ENCODE measurements around the gene PLIN4.
A peak's percentile ranks its signal among the peaks of the same experiment; 100 is the strongest.

The PLIN4 gene

DNA sequence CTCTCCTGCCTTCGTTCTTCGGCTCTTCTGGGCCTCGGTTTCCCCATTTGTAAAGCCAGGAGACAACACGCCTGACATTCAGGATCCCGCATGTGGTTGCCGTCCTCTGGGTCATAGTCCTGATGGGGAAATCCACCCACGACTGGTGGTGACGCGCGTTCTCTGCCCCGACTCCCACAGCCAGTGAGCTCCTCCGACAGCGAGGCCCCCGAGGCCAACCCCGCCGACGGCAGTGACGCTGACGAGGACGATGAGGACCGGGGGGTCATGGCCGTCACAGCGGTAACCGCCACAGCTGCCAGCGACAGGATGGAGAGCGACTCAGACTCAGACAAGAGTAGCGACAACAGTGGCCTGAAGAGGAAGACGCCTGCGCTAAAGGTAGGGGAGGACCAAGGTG lies 29.8 kb downstream of the PLIN4 start:
- no peak for DNase-seq

DNA sequence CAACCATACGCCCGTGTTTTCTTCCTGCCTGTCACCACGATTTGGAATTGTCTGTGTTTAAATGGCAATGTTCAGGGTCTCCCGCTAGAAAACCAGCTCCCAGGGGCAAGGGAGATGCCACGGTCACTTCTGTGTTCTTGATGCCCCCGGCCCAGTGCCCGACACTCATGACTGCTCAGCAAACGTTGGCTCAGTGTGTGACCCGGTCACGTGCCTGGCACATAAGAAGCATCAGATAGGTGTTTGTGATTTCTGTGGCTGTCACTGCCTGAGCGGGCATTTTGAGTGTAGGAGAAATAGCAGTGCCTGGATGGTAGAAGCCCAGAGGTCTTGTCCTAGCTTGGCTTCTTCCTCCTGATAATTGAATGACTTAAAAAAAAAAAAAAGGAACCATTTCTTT lies 30.7 kb downstream of the PLIN4 start:
- no peak for DNase-seq

DNA sequence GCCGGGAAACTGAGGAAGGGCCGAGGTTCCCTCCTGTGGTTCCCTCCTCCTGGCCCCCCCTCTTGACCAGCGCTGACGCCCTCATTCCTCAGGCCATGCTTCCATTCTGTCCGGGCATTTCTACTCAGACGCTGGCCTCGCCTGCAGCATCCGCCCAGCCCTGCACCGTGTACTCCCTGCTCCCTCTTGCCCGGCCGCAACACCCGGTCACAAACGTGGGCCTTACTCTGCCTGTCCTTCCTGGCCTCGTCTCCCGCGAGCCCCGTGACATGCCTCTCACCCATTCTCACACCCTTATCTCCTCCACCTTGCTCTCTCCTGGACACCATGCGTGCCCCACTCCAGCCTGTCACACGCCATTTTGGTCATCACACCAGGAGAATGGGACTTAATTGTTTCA lies 34.9 kb downstream of the PLIN4 start:
- DNase-seq = no peak

DNA sequence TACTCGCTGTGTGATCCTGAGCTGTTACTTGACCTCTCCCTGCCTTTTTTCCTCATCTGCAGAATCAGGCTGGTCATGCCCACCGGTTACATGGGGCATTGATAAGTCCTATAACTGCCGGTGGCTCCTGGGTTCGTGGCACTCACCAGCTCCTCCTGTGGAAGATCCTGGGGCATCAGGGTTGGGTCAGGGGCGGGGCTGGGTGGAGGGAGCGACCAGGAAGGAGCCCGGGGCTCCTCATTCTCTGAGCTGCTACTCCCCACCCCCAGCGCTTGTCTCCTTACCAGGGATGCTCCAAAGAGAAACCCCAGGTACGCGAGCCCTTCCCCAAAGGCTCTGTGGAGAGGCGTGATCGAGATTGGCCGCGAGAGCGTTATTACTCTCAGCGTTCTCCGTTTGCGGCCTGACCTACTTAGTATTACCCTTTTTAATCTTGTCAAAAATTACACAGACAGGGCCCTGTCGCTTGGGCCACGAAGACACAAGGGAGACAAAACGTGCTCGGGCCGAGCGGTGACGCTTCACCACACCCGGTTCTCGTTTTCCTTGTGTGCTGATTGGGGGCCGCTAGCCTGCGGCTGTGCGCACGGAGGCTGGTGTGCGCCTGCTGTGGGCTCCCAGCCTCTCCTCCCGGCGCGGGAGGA lies 35.4 kb downstream of the PLIN4 start:
- DNase-seq = no peak

DNA sequence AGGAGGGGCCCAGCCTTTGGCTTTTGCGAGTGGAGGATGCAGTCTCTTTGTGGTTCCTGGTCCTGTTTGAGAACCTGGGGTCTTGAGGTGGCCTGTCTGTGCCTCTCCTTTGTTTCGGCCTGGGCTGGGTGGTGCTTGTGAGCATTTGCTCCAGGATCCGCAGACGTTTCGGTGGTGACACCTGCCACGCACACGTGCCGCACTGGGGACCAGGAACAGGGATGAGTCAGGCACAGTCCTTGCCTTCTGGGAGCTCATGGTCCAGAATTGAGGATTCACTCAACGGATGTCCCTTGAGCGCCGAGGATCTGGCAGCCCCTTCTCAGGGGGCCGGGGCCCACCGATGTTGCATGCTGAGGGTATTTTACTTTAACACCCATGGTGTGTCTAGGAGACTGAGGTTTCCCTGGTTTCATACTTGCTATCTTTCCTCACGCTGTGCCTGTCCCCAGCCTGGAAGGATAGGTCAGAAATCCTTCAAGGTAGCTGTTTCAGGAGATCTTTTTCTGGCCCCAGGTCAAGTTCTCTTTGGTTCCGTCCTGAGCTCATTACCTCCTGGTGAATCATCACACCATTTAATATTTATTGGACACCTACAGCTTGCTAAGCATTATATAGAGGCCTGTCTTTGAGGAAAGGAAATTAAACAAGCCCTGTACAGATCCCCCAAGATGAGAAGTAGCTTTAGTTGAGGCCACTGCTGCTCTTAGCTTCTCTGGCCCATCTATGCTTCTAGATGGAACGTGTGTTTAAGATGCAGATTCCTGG lies 41.1 kb downstream of the PLIN4 start:
- no peak for DNase-seq

DNA sequence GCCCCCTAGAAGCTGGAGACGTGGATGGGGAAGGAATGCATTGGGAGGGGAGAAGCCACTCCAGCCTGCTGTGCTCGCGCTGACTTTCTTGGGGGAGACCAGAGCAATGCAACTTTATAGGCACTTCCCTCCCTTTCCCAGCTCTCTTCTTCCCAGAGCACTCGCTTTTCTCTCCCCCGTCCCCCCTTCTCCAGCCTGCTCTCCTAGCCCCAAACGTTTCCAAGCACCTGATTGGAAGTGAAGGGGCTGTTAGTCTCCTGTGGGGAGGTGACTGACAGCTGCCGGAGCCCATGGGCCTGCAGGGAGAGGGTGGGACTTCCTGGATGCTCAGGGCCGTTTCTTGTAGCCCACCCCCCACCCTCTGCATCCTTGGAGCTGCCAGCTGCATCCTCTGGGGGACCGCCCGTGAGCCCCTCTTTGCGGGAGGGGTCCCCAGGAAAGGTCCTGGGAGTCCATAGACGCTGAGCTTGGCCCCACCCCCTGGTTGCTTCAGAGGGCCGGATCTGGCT lies 43.7 kb downstream of the PLIN4 start:
- DNase-seq = peak; percentile 43

DNA sequence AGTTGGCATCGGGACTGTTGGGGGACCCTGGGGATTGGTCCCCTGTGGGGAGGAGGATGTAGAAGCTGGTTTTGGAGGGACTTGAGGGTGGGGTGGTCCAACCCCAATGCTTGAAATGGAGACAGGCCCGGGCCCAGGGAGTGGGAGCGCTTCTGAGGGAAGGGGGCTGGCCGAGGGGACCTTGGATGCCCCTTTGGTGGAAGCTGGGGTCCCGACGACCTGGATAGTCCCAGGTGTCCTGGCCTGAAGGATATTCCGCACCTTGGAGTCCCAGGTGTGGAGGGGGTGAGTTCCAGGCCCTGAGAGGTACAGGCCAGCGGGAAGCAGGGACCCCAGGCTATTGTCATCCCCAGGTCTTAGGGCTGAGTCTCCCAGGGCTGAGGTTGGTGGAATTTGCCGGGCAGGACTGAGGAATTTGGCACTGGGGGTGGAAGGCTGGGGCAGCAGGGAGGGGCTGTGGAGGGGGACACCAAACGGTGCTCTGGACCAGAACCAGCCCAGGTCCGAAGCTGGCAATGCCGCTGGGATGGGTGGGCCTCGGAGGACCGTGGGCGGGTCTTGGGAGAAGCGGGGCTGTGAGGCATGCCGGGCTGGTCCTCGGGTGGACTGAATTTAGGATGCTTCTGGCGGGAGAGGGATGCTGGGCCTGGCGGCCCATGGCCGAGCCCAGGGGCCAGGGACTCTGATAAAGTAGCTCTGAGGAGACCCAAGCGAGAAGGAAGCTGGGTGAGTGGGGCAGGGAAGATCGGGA lies 44.3 kb downstream of the PLIN4 start:
- no peak for DNase-seq

DNA sequence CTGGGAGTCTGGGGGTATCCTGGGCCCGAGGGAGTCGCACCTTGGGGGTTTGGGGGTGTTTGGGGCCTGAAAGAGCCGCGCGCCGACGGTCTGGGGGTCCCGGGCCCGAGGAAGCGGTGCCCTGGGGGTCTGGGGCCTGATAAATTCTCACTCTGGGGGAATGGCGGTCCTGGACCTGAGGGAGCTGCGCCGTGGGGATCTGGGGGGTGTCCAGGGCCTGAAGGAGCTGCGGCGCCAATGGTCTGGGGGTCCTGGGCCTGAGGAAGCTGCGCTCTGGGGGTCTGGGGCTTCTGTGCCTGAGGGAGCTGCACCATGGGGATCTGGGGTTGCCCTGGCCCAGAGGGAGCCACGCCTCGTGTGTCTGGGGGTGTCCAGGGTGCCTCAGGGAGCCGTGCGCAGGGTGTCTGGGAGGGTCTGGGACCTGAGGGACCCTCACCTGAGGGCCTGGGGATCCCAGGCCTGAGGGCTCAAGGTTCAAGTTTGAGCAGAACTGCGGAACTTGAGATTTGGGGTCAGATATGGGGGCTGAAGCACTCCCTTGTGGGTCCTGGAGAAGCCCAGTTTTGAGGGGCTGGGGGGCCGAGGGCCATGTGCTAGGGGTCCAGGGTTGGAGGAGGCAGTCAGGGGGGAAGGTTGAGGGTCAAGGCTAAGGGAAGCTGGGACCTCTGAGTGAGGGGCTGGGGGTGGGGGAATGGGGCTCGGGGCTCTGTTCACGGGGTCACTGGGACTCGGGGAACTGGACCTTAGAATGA lies 45.1 kb downstream of the PLIN4 start:
- no peak for DNase-seq

DNA sequence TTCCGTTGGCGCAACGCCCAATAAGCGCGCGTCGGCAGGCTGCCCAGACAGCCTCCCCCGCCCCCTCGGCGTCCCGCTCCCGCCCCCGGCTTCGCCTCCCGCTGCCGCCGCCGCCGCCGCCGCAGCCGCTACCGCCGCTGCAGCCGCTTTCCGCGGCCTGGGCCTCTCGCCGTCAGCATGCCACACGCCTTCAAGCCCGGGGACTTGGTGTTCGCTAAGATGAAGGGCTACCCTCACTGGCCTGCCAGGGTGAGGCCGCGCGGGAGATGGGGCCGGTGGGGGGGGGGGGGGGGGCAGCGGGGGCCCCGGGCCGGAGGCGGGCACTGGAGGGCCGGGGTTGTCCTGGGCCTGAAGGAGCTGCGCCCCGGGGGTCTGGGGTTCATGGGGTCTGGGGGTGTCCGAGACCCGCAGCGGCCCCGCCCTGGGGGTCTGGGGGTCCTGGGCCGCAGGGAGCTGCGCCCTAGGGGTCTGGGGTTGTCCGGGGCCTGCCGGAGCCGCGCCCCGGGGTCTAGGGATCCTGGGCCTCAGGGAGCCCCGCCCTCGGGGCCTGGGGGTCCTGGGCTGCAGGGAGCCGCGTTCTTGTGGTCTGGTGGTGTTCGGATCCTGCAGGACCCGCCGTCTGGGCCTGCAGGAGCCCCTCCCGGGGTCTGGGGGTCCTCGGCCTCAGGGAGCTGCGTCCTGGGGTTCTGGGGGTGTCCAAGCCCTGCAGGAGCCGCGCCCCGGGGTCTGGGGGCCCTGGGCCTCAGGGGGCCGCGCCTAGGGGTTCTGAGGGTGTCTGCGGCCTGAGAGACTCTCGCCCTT lies 45.9 kb downstream of the PLIN4 start, which contains the start of gene HDGFL2:
HDGFL2 (plus strand) TSS at position 124 of the 801 bp plus-strand sequence; CDS start at position 178, 54 bp downstream.
- no peak for DNase-seq

DNA sequence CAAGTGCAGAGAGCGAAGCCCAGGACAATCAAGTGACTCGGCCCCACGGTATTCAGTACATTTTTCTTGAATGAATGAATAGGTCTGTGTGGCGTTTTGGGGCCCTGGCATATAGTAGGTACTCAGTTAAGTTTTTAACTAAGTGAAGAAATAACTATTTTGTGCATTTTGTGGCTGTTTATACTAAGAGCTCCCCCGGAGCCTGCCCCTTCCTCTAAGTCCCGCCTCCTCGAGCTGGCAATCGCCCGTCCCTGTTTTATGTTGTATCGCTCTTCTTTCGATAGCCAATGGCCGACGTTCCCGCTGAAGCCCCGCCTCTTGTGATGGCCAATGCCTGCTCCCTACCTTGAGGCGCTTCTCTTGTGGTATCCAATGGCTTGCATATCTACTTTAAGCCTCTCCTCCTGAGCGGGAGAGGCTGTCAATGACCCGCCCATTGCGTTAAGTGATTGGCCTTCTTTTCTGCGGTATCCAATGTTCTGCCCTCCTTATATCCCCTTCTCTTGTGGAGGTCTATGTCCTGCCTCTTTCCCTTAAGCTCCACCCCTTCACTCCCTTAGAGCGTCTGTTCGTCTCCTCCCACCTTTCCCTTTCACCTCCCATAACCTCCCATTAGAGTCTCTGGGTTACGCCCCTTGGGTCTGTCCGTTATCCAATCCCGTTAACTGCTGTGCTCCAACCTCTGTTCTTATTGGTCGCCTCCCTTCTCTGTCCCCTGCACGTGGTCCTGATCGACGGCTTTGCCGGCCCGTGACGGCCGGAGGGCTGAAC lies 46.7 kb downstream of the PLIN4 start:
- peak; percentile 100 for DNase-seq

DNA sequence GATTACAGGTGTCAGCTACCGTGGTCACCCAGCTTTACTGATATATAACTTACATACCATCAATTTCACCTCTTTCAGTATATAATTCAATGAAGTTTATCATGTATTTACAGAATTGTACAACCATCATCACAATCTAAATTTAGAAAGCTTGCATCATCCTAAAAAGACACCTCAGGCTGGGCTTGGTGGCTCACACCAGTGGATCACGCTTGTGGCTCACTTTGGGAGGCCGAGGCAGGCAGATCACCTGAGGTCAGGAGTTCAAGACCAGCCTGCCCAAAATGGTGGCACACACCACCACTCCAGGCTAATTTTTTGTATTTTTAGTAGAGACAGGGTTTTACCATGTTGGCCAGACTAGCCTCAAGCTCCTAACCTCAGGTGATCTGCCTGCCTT lies 50.5 kb downstream of the PLIN4 start:
- no peak for DNase-seq

DNA sequence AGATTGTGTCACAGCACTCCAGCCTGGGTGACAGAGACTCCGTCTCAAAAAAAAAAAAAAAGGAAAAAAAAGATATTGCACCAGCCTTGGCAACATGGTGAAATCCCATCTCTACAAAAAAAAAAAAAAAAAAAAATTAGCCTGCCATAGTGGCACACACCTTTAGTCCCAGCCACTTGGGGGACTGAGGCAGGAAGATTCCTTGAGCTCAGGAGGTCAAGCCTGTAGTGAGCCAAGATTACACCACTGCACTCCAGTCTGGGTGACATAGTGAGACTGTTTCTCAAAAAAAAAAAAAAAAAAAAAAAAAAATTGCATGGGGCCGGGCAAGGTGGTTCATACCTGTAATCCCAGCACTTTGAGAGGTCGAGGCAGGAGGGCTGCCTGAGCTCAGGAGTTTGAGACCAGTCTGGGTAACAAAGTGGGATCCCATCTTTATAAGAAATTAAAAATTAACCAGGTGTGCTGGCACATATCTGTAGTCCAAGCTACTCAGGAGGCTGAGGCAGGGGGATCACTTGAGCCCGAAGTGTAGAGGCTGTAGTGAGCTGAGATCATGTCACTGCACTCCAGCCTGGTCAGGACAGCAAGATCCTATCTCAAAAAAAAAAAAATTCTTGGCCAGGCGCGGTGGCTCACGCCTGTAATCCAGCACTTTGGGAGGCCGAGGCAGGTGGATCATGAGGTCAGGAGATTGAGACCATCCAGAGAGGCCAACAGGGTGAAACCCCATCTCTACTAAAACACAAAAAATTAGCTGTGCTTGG lies 53.3 kb downstream of the PLIN4 start:
- no peak for DNase-seq

DNA sequence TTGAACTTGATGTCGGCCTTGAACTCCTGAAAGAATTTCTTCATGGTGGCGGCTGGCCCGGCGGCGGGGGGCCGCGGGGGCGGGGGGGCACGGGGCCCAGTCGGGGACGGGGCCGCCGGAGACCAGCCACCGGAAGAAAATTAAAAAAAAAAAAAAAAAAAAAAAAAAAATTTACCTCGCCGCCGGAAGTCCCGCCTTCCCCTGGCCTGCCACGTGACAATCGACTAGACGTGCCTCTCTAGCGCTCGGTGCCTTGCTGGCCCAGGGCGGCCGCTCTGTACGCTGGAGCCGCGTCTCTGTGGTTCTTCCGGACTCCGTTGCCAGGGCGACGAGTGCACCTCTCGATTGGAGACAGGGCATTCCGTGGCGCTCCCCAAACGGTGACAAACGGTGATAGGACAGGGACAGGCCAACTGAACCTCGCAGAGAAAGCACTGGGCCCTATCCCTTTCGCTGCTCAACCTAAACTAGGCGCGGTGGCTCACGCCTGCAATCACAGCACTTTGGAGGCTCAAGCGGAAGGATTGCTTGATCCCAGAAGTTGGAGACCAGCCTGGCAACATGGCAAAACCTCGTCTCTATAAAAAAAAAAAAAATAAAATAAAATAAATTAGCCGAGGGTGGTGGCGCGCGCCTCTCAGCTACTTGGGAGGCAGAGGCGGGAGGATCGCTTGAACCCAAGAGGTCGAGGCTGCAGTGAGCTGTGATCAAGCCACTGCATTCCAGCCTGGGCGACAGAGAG lies 60.5 kb downstream of the PLIN4 start, which contains the start of gene UBXN6:
UBXN6 (minus strand) TSS at position 141 of the 742 bp plus-strand sequence; CDS start at position 44, 97 bp downstream.
- peak; percentile 100 for DNase-seq

DNA sequence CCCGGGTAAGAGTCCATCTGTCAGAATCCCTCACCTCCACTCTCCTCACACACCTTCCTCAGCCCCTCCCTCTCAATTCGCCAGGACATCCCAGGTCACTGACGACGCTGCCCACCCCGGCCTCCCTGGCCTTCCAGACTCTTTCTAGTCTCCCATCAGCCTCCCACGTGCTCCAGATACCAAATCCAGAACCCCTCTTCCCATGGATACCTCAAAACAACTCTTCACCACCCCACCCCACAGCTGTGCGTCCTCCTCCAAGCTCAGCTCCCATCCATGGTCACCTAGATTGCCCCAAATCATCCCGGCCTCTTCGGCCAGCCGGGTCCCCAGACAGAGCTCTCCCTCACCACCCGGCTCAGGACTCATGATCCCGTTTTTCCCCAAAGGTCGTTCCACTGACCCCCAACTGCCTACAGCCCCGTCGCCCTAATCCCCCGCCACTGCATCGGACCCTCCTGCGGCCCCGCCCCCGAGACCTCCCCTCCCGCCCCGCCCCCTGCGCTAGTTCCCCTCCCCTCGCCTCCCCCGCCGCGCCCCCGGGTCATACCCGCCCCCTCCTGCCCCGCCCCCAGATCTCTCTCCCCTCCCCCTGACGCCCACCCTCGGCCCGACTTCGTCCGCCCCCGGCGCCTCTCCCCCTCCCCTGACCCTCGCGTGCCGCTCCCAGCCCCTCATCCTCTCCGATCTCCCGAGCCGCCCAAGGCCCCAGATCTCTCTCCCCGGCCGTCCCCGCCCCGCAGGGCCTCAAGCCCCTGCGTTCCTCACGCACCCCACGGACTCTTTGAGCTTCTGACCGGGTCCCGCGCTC lies 61.2 kb downstream of the PLIN4 start:
- DNase-seq = no peak

DNA sequence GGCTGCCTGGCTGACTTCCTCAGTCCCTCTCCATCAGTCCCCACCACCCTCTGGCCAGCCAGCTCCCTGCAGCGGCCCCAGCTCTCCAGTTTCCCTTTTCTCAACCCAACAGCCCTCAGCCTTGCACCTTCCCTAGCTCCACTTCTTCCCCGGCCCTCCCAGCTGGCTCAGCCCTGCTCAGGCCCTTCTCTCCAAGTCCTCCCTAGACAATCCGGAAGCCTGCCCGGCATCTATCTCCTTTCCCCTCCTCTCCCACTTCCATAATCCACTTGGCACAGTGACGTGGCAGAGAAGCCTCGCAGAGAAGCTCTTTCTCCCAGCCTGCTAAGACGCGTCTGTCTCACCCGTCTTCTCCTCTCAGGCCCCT lies 61.8 kb downstream of the PLIN4 start:
- DNase-seq = peak; percentile 38

DNA sequence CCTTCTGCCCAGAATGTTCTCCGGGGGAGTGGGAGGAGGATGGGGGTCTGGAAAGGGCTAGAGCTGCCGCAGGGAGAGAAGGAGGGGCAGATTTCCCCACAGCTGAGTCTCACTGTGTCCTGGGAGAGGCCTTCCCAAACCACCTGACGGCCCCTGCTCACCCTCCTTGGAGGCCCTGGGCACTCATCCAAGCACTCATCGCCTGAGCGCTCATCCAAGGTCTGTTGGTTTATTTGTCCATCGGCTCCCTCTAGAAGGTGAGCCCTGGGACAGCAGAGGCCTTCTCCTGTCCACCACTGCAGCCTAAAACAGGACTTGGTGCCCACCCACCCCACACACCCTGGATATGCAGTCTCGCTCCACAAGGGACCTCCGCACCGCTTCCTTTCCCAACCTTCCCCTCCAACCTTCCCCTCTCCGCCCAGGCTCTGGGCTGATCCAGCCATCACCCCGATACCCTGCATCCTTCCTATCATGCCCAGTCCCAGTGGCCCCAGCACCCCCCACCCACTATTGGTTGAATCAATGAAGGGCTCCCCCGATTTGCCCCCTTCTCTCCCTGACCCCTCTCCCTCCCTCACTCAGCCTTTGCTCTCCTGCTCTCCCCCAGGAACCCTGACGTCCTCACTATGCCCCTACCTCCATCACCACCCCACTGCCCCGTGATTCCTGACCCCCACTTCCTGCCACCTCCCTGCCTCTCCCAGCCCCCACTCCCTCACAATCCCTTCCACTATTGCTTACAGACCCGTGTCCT lies 62.4 kb downstream of the PLIN4 start:
- peak; percentile 84 for DNase-seq
